Ectodermal cell (in vitro differentiated cells): ENCODE data around the gene TFAM.

ENCODE experiments used
- H3K27ac ChIP-seq: 2 replicates; pipeline ENCODE4 v1.7.0; 2013; ENCODE audit warnings: mild to moderate bottlenecking, low read depth, low read length; ENCODE audit not compliant: insufficient read depth, poor library complexity, severe bottlenecking
- H3K27me3 ChIP-seq: 2 replicates; pipeline ENCODE4 v1.7.0; 2013; ENCODE audit warnings: mild to moderate bottlenecking, low read length; ENCODE audit not compliant: insufficient read depth, control insufficient read depth, poor library complexity, severe bottlenecking
- H3K36me3 ChIP-seq: one replicate; pipeline ENCODE4 v1.7.0; 2013; ENCODE audit warnings: low read length; ENCODE audit not compliant: control insufficient read depth, insufficient read depth
- H3K4me1 ChIP-seq: one replicate; pipeline ENCODE4 v1.7.0; 2013; ENCODE audit warnings: low read length; ENCODE audit not compliant: control insufficient read depth, insufficient read depth
- H3K4me3 ChIP-seq: 2 replicates; pipeline ENCODE4 v1.7.0; 2013; ENCODE audit warnings: low read depth, low read length, control low read depth; ENCODE audit not compliant: insufficient read depth
- H3K9me3 ChIP-seq: 2 replicates; pipeline ENCODE4 v1.7.0; 2013; ENCODE audit warnings: mild to moderate bottlenecking, low read length, moderate library complexity; ENCODE audit not compliant: control insufficient read depth
- WGBS, 2 experiments: methylation state at CpG; one replicate each; pipeline ENCODE4 v1.1.7; 2013; ENCODE audit warnings: missing lambda C conversion rate in 2 of 2; 5-methylcytosine and 5-hydroxymethylcytosine counted together

TFAM gene

GRCh38 chr10:58444321-58444720 lies 59.1 kb downstream of the TFAM start:
- Histone ChIP-seq H3K27me3 (no peaks in the 10 kb centered on the region), H3K36me3 (no peaks in the 10 kb centered on the region), H3K27ac (no peak overlapping the region), H3K4me1 (no peaks in the 10 kb centered on the region), H3K4me3 (no peak overlapping the region), H3K9me3 (no peaks in the 10 kb centered on the region)
- WGBS, 2 experiments: 100% methylated on average over 1 of the region's 3 CpGs; no CpG with 5 or more reads in 1 of the 2 experiments

GRCh38 chr10:58444876-58445275 lies 59.7 kb downstream of the TFAM start:
- Histone ChIP-seq H3K9me3 (no peaks in the 10 kb centered on the region), H3K27ac (no peak overlapping the region), H3K27me3 (no peaks in the 10 kb centered on the region), H3K4me1 (no peaks in the 10 kb centered on the region), H3K4me3 (no peak overlapping the region), H3K36me3 (no peaks in the 10 kb centered on the region)
- WGBS, 2 experiments: 75 to 86% methylated on average over 6 of the region's 6 CpGs

- H3K4me3 ChIP-seq: no peak overlapping the region
- no peaks in the 10 kb centered on the region for H3K9me3 ChIP-seq
- H3K27me3 ChIP-seq: no peaks in the 10 kb centered on the region
These were observed 63.1 kb downstream of the TFAM start for GRCh38 chr10:58448121-58448935.

More at GRCh38 chr10:58448121-58448935, 63.1 kb downstream of the TFAM start:
- WGBS, 2 experiments: 95 to 96% methylated on average over 31 of the region's 31 CpGs
- Histone ChIP-seq H3K4me1 (no peaks in the 10 kb centered on the region), H3K27ac (no peak overlapping the region), H3K36me3 (no peaks in the 10 kb centered on the region)
